ENCODE measurements around the gene CTSC.

The CTSC gene

GRCh38 chr11:88317536-88317935, 20.0 kb downstream of the CTSC start:
- no peak for DNase-seq (ENCODE audit: low read depth)

GRCh38 chr11:88315981-88316441, 21.5 kb downstream of the CTSC start:
- no peak for DNase-seq (ENCODE audit: low read depth)

GRCh38 chr11:88315015-88315414, 22.5 kb downstream of the CTSC start:
- no peak for DNase-seq (ENCODE audit: low read depth)

GRCh38 chr11:88313441-88313840, 24.1 kb downstream of the CTSC start:
- DNase-seq (ENCODE audit: low read depth), result no peak

GRCh38 chr11:88312628-88313027, 24.9 kb downstream of the CTSC start:
- DNase-seq (ENCODE audit: low read depth), result no peak

- no peak for DNase-seq (ENCODE audit: low read depth)
Measured at GRCh38 chr11:88310246-88310645, 27.3 kb downstream of the CTSC start.

GRCh38 chr11:88308576-88308975, 29.0 kb downstream of the CTSC start:
- DNase-seq (ENCODE audit: low read depth), result no peak

GRCh38 chr11:88307749-88308425, 29.6 kb downstream of the CTSC start:
- no peak for DNase-seq (ENCODE audit: low read depth)

- no peak for DNase-seq (ENCODE audit: low read depth)
Measured at GRCh38 chr11:88306785-88307184, 30.8 kb downstream of the CTSC start.

GRCh38 chr11:88305430-88305829, 32.1 kb downstream of the CTSC start:
- DNase-seq (ENCODE audit: low read depth), result no peak

- no peak for DNase-seq (ENCODE audit: low read depth)
Measured at GRCh38 chr11:88304352-88304751, 33.2 kb downstream of the CTSC start.

- DNase-seq (ENCODE audit: low read depth), result no peak
Measured at GRCh38 chr11:88303037-88303436, 34.5 kb downstream of the CTSC start.

- DNase-seq (ENCODE audit: low read depth), result no peak
Measured at GRCh38 chr11:88301488-88302140, 35.9 kb downstream of the CTSC start.

GRCh38 chr11:88300888-88301487, 36.5 kb downstream of the CTSC start:
- no peak for DNase-seq (ENCODE audit: low read depth)

GRCh38 chr11:88297863-88298262, 39.7 kb downstream of the CTSC start:
- no peak for DNase-seq (ENCODE audit: low read depth)

- no peak for DNase-seq (ENCODE audit: low read depth)
Measured at GRCh38 chr11:88297421-88297820, 40.1 kb downstream of the CTSC start.

- DNase-seq (ENCODE audit: low read depth), result no peak
Measured at GRCh38 chr11:88295028-88295427, 42.5 kb downstream of the CTSC start.

- DNase-seq (ENCODE audit: low read depth), result no peak
Measured at GRCh38 chr11:88293931-88294330, 43.6 kb downstream of the CTSC start.

- no peak for DNase-seq (ENCODE audit: low read depth)
Measured at GRCh38 chr11:88292171-88292843, 45.2 kb downstream of the CTSC start.

GRCh38 chr11:88288560-88288959, 49.0 kb downstream of the CTSC start:
- no peak for DNase-seq (ENCODE audit: low read depth)

- DNase-seq (ENCODE audit: low read depth), result no peak
Measured at GRCh38 chr11:88284336-88285050, 53.0 kb downstream of the CTSC start.
